BLaER1 (cell line): ENCODE data around the gene CREG2.

ENCODE experiments used
- H3K27ac ChIP-seq: shearing (Covaris generic); formaldehyde crosslinking; 2 replicates; pipeline ENCODE4 v1.8.1; 2022
- H3K27me3 ChIP-seq: shearing (Covaris generic); formaldehyde crosslinking; 2 replicates; pipeline ENCODE4 v1.8.1; 2022
- H3K36me3 ChIP-seq: shearing (Covaris generic); formaldehyde crosslinking; 2 replicates; pipeline ENCODE4 v1.8.1; 2022
- H3K4me1 ChIP-seq: shearing (Covaris generic); formaldehyde crosslinking; 2 replicates; pipeline ENCODE4 v1.8.1; 2022
- H3K4me2 ChIP-seq: shearing (Covaris generic); formaldehyde crosslinking; 2 replicates; pipeline ENCODE4 v1.8.1; 2022
- H3K4me3 ChIP-seq: shearing (Covaris generic); formaldehyde crosslinking; 2 replicates; pipeline ENCODE4 v1.8.1; 2022
- H3K9ac ChIP-seq: shearing (Covaris generic); formaldehyde crosslinking; 2 replicates; pipeline ENCODE4 v1.8.1; 2022
- H3K9me3 ChIP-seq: shearing (Covaris generic); formaldehyde crosslinking; 2 replicates; pipeline ENCODE4 v1.8.1; 2022
- H4K20me1 ChIP-seq: shearing (Covaris generic); formaldehyde crosslinking; 2 replicates; pipeline ENCODE4 v1.8.1; 2022
- Cebpa-rat ChIP-seq: shearing (Covaris generic); IDR thresholded peaks from 2 replicates; pipeline ENCODE4 v1.8.1; 2022

CREG2 gene

GRCh38 chr2:101410114-101410513 lies 22.8 kb upstream of the CREG2 start:
- no peak for TF ChIP-seq Cebpa-rat
- H3K9me3 ChIP-seq = peaks cover 6% of the 10 kb centered on the region; the same call in 1 of the 2 replicates
- no peaks in the 10 kb centered on the region for H4K20me1 ChIP-seq
- no peak overlapping the region for H3K9ac ChIP-seq
- H3K36me3 ChIP-seq = no peaks in the 10 kb centered on the region
- no peaks in the 10 kb centered on the region for H3K27me3 ChIP-seq
- no peak overlapping the region for H3K27ac ChIP-seq
- no peak overlapping the region for H3K4me3 ChIP-seq
- no peak overlapping the region for H3K4me2 ChIP-seq
- H3K4me1 ChIP-seq = peaks cover 20% of the 10 kb centered on the region

GRCh38 chr2:101409699-101410098 lies 22.4 kb upstream of the CREG2 start:
- no peak overlapping the region for H3K9ac ChIP-seq
- H3K36me3 ChIP-seq = no peaks in the 10 kb centered on the region
- no peak overlapping the region for H3K4me3 ChIP-seq
- no peaks in the 10 kb centered on the region for H4K20me1 ChIP-seq
- H3K27ac ChIP-seq = no peak overlapping the region
- no peak for TF ChIP-seq Cebpa-rat
- H3K9me3 ChIP-seq = 0 out of 2 replicates have a peak, but pooled peaks cover 3% of the 10 kb centered on the region
- H3K27me3 ChIP-seq = no peaks in the 10 kb centered on the region
- no peak overlapping the region for H3K4me2 ChIP-seq
- H3K4me1 ChIP-seq = peaks cover 25% of the 10 kb centered on the region

- Histone ChIP-seq H3K27ac (no peak overlapping the region), H3K9ac (no peak overlapping the region), H3K4me1 (peaks cover 30% of the 10 kb centered on the region), H3K36me3 (no peaks in the 10 kb centered on the region), H3K4me2 (no peak overlapping the region), H4K20me1 (no peaks in the 10 kb centered on the region), H3K4me3 (no peak overlapping the region), H3K27me3 (no peaks in the 10 kb centered on the region), H3K9me3 (no peaks in the 10 kb centered on the region)
- TF ChIP-seq Cebpa-rat = no peak
Observed at GRCh38 chr2:101408925-101409324, 21.6 kb upstream of the CREG2 start.

- Histone ChIP-seq H3K9me3 (no peaks in the 10 kb centered on the region), H3K27me3 (no peaks in the 10 kb centered on the region), H3K4me2 (peak overlapping the region; percentile 71), H3K4me1 (peaks cover 59% of the 10 kb centered on the region), H3K9ac (no peak overlapping the region), H4K20me1 (no peaks in the 10 kb centered on the region), H3K36me3 (no peaks in the 10 kb centered on the region), H3K27ac (peak overlapping the region; percentile 45; the same call in 1 of the 2 replicates), H3K4me3 (no peak overlapping the region)
- no peak for TF ChIP-seq Cebpa-rat
Observed at GRCh38 chr2:101405351-101405899, 18.1 kb upstream of the CREG2 start.

GRCh38 chr2:101403745-101404144 lies 16.4 kb upstream of the CREG2 start:
- Histone ChIP-seq H3K4me1 (peaks cover 76% of the 10 kb centered on the region), H3K36me3 (no peaks in the 10 kb centered on the region), H3K9ac (no peak overlapping the region), H3K27me3 (no peaks in the 10 kb centered on the region), H4K20me1 (no peaks in the 10 kb centered on the region), H3K9me3 (no peaks in the 10 kb centered on the region), H3K27ac (no peak overlapping the region), H3K4me2 (no peak overlapping the region), H3K4me3 (no peak overlapping the region)
- no peak for TF ChIP-seq Cebpa-rat

DNA sequence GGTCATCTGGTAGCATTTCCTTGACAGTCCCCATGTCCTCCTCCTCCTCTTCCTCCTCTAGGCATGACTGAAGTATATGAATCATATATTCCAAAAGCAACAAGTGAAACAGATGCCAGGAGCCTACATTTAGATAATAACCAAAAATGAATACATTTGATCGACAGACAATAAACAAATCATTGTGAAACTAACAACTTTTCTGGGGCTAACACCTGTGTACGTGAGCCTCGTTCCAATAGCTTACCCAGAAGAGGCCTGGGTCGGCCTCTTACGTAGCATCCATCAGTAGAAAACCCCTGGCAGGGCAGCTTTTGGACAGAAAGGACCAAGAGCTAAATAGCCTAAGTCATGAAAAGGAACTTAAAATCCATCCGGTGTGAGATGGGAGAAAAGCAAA lies 15.3 kb upstream of the CREG2 start:
- Histone ChIP-seq H3K27me3 (no peaks in the 10 kb centered on the region), H3K4me2 (peak overlapping the region; percentile 79), H3K9me3 (no peaks in the 10 kb centered on the region), H3K4me3 (no peak overlapping the region), H4K20me1 (no peaks in the 10 kb centered on the region), H3K9ac (no peak overlapping the region), H3K27ac (peak overlapping the region; percentile 80), H3K36me3 (no peaks in the 10 kb centered on the region), H3K4me1 (peaks cover 76% of the 10 kb centered on the region)
- TF ChIP-seq Cebpa-rat = no peak

- Histone ChIP-seq H3K4me3 (no peak overlapping the region), H3K27me3 (no peaks in the 10 kb centered on the region), H3K4me2 (peak overlapping the region; percentile 79), H3K36me3 (no peaks in the 10 kb centered on the region), H3K4me1 (peaks cover 72% of the 10 kb centered on the region), H3K9me3 (no peaks in the 10 kb centered on the region), H4K20me1 (no peaks in the 10 kb centered on the region), H3K9ac (0 out of 2 replicates have a peak overlapping the region, but pooled peaks have one; percentile 59), H3K27ac (peak overlapping the region; percentile 80)
- no peak for TF ChIP-seq Cebpa-rat
Observed at GRCh38 chr2:101401906-101402305, 14.6 kb upstream of the CREG2 start.

GRCh38 chr2:101401326-101401665 lies 14.0 kb upstream of the CREG2 start:
- H3K27ac ChIP-seq = peak overlapping the region; percentile 80
- H3K36me3 ChIP-seq = no peaks in the 10 kb centered on the region
- peak overlapping the region; percentile 59 for H3K9ac ChIP-seq
- H4K20me1 ChIP-seq = no peaks in the 10 kb centered on the region
- peaks cover 67% of the 10 kb centered on the region for H3K4me1 ChIP-seq
- no peak for TF ChIP-seq Cebpa-rat
- H3K4me3 ChIP-seq = no peak overlapping the region; the same call in 1 of the 2 replicates
- H3K4me2 ChIP-seq = peak overlapping the region; percentile 79
- no peaks in the 10 kb centered on the region for H3K9me3 ChIP-seq
- no peaks in the 10 kb centered on the region for H3K27me3 ChIP-seq

GRCh38 chr2:101400506-101401325 lies 13.4 kb upstream of the CREG2 start:
- peak overlapping the region; percentile 79 for H3K4me2 ChIP-seq
- peak overlapping the region; percentile 27 for H3K4me3 ChIP-seq
- H3K9ac ChIP-seq = peak overlapping the region; percentile 59
- no peaks in the 10 kb centered on the region for H3K27me3 ChIP-seq
- H3K36me3 ChIP-seq = no peaks in the 10 kb centered on the region
- peak overlapping the region; percentile 80 for H3K27ac ChIP-seq
- peaks cover 61% of the 10 kb centered on the region for H3K4me1 ChIP-seq
- no peaks in the 10 kb centered on the region for H4K20me1 ChIP-seq
- no peaks in the 10 kb centered on the region for H3K9me3 ChIP-seq
- TF ChIP-seq Cebpa-rat = no peak

DNA sequence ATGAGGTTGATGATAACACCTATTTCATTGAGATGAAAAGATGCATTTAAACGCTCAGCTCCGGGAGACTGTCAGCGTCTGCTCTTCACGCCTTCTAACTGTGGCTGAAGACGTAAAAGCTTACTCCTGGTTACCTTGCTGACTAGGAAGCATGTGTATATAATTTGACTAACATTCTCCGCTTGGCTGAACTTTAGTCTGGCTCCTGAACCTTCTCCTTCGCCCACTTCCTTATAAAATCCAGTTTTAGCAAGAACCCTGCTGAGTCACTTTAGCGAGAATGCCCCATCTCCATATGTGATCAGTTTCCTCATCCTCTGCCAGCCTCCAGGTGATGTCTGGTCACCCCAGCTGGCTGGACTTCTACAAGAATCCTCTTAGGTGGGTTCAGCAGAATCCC lies 12.7 kb upstream of the CREG2 start:
- peaks cover 55% of the 10 kb centered on the region for H3K4me1 ChIP-seq
- H3K9ac ChIP-seq = peak overlapping the region; percentile 59
- TF ChIP-seq Cebpa-rat = no peak
- peak overlapping the region; percentile 80 for H3K27ac ChIP-seq
- H4K20me1 ChIP-seq = no peaks in the 10 kb centered on the region
- peak overlapping the region; percentile 79 for H3K4me2 ChIP-seq
- H3K36me3 ChIP-seq = no peaks in the 10 kb centered on the region
- peak overlapping the region; percentile 27 for H3K4me3 ChIP-seq
- no peaks in the 10 kb centered on the region for H3K9me3 ChIP-seq
- H3K27me3 ChIP-seq = no peaks in the 10 kb centered on the region
